Nephron (organoid): ENCODE data around the gene RPA3.

Experiments used
- H3K27ac Mint-ChIP-seq, 3 experiments: 2 replicates each; pipeline ENCODE4 v1.8.0; 2020; ENCODE audit warnings: mixed read lengths in 3 of 3, mild to moderate bottlenecking in 2 of 3, moderate library complexity in 1 of 3
- H3K27me3 Mint-ChIP-seq: 2 replicates; pipeline ENCODE4 v1.8.0; 2021; ENCODE audit warnings: low read depth, mild to moderate bottlenecking, moderate library complexity, mixed read lengths
- H3K36me3 Mint-ChIP-seq: 2 replicates; pipeline ENCODE4 v1.8.0; 2020; ENCODE audit warnings: low read depth, mixed read lengths
- H3K4me1 Mint-ChIP-seq: 2 replicates; pipeline ENCODE4 v1.8.0; 2020; ENCODE audit warnings: mixed read lengths
- H3K4me3 Mint-ChIP-seq, 3 experiments: 2 replicates each; pipeline ENCODE4 v1.8.0; 2020; ENCODE audit warnings: mild to moderate bottlenecking in 3 of 3, mixed read lengths in 3 of 3, moderate library complexity in 2 of 3
- H3K9me3 Mint-ChIP-seq: 2 replicates; pipeline ENCODE4 v1.8.0; 2020; ENCODE audit warnings: mixed read lengths
- CTCF ChIP-seq, 3 experiments: fragments of 200-600 bp; sonication (generic); IDR thresholded peaks; one replicate each; pipeline ENCODE4 v1.5.0; 2021; ENCODE audit warnings: antibody characterized with exemption in 3 of 3; ENCODE audit not compliant: unreplicated experiment in 3 of 3

The RPA3 gene

GRCh38 chr7:7707806-7708205, 10.6 kb downstream of the RPA3 start:
- Mint-ChIP-seq H3K4me3 (no peak overlapping the region), H3K27ac (peak overlapping the region; percentile 15 to 71 (median 66)), H3K27me3 (peaks cover 3% of the 10 kb centered on the region), H3K4me1 (peaks cover 21% of the 10 kb centered on the region), H3K36me3 (no peaks in the 10 kb centered on the region), H3K9me3 (no peaks in the 10 kb centered on the region)
- no peak for TF ChIP-seq CTCF (IDR thresholded peaks at IDR 0.05; ENCODE audit: unreplicated experiment in 3 of 3)

- no peaks in the 10 kb centered on the region for H3K9me3 Mint-ChIP-seq
- TF ChIP-seq CTCF (IDR thresholded peaks at IDR 0.05; ENCODE audit: unreplicated experiment in 3 of 3) = no peak
- H3K4me3 Mint-ChIP-seq = no peak overlapping the region
- no peaks in the 10 kb centered on the region for H3K36me3 Mint-ChIP-seq
- H3K27me3 Mint-ChIP-seq = peaks cover 3% of the 10 kb centered on the region
- no peak overlapping the region for H3K27ac Mint-ChIP-seq
- H3K4me1 Mint-ChIP-seq = peaks cover 21% of the 10 kb centered on the region
These were observed 11.2 kb downstream of the RPA3 start for GRCh38 chr7:7707246-7707645.

GRCh38 chr7:7706556-7707172, 11.7 kb downstream of the RPA3 start:
- H3K4me3 Mint-ChIP-seq = no peak overlapping the region
- H3K27ac Mint-ChIP-seq = no peak overlapping the region
- peaks cover 25% of the 10 kb centered on the region for H3K4me1 Mint-ChIP-seq
- no peaks in the 10 kb centered on the region for H3K36me3 Mint-ChIP-seq
- peaks cover 3% of the 10 kb centered on the region for H3K27me3 Mint-ChIP-seq
- no peaks in the 10 kb centered on the region for H3K9me3 Mint-ChIP-seq
- no peak for TF ChIP-seq CTCF (IDR thresholded peaks at IDR 0.05; ENCODE audit: unreplicated experiment in 3 of 3)

- no peaks in the 10 kb centered on the region for H3K9me3 Mint-ChIP-seq
- TF ChIP-seq CTCF (IDR thresholded peaks at IDR 0.05; ENCODE audit: unreplicated experiment in 3 of 3) = no peak
- H3K4me1 Mint-ChIP-seq = peaks cover 28% of the 10 kb centered on the region
- H3K36me3 Mint-ChIP-seq = no peaks in the 10 kb centered on the region
- no peak overlapping the region for H3K4me3 Mint-ChIP-seq
- H3K27me3 Mint-ChIP-seq = peaks cover 3% of the 10 kb centered on the region
- no peak overlapping the region for H3K27ac Mint-ChIP-seq
These were observed 12.3 kb downstream of the RPA3 start for GRCh38 chr7:7706101-7706511.

GRCh38 chr7:7705318-7705717, 13.1 kb downstream of the RPA3 start:
- H3K9me3 Mint-ChIP-seq = no peaks in the 10 kb centered on the region
- H3K36me3 Mint-ChIP-seq = no peaks in the 10 kb centered on the region
- peaks cover 3% of the 10 kb centered on the region for H3K27me3 Mint-ChIP-seq
- H3K4me1 Mint-ChIP-seq = peaks cover 28% of the 10 kb centered on the region
- no peak overlapping the region for H3K4me3 Mint-ChIP-seq
- no peak for TF ChIP-seq CTCF (IDR thresholded peaks at IDR 0.05; ENCODE audit: unreplicated experiment in 3 of 3)
- H3K27ac Mint-ChIP-seq = no peak overlapping the region

- no peaks in the 10 kb centered on the region for H3K9me3 Mint-ChIP-seq
- no peak overlapping the region for H3K4me3 Mint-ChIP-seq
- no peak for TF ChIP-seq CTCF (IDR thresholded peaks at IDR 0.05; ENCODE audit: unreplicated experiment in 3 of 3)
- H3K27me3 Mint-ChIP-seq = peaks cover 3% of the 10 kb centered on the region
- no peak overlapping the region for H3K27ac Mint-ChIP-seq
- H3K4me1 Mint-ChIP-seq = peaks cover 28% of the 10 kb centered on the region
- no peaks in the 10 kb centered on the region for H3K36me3 Mint-ChIP-seq
These were observed 13.5 kb downstream of the RPA3 start for GRCh38 chr7:7704867-7705266.
